GM18907 (cell line): ENCODE measurements around the gene DNAH8.

Experiments used
- ATAC-seq: cut with Tn5 transposase; IDR thresholded peaks from one replicate; pipeline ENCODE4 v1.9.1; 2021; ENCODE audit warnings: mild to moderate bottlenecking, moderate library complexity; ENCODE audit not compliant: unreplicated experiment

The DNAH8 gene

GRCh38 chr6:39047434-39048327, 332.6 kb downstream of the DNAH8 start:
- no peak for ATAC-seq

DNA sequence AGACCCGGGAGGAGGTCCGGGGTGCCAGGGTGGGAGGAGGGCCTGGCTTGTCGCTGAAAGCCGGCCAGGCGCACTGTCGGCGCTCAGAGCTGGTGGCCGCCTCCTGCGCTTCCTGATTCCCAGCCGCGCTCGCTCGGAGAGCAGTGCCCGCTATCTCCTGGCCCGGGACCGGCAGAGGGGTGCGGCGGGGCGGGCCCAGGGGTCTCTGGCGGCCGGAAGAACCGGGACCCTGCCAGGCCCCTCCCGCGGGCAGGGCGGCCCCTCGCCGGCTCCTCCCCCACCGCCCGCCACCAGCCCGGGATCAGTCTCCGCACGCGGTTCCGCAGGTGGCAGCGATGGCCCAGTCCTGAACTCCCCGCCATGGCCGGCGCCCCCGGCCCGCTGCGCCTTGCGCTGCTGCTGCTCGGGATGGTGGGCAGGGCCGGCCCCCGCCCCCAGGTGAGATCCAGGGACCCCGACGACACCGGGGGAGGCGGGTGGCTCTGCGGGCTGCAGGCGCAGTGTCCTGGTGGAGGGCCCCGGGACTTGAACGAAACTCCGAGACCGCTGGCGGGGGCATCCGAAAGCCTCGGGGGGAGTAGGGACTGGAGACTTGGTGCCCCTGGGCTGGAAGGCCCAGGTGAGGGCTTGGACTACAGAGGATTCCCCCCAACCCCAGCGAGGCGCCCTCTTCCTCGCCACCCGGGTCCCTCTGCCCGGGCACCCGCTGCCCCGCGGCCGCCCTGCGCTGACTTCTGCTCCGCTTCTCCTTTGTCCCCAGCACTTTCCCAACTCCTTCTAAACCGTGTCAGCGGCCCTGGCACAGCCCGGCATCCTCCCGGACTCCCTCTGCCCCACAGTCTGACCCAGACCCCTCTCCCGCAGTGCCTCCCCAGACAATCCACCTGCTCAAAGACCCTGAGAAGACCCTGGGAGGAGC, 333.6 kb downstream of the DNAH8 start, which contains the start of gene GLP1R:
Gene GLP1R (plus strand): TSS at position 301 of the 919 bp plus-strand sequence. CDS start 60 bp downstream, at position 361.
- ATAC-seq, result no peak

DNA sequence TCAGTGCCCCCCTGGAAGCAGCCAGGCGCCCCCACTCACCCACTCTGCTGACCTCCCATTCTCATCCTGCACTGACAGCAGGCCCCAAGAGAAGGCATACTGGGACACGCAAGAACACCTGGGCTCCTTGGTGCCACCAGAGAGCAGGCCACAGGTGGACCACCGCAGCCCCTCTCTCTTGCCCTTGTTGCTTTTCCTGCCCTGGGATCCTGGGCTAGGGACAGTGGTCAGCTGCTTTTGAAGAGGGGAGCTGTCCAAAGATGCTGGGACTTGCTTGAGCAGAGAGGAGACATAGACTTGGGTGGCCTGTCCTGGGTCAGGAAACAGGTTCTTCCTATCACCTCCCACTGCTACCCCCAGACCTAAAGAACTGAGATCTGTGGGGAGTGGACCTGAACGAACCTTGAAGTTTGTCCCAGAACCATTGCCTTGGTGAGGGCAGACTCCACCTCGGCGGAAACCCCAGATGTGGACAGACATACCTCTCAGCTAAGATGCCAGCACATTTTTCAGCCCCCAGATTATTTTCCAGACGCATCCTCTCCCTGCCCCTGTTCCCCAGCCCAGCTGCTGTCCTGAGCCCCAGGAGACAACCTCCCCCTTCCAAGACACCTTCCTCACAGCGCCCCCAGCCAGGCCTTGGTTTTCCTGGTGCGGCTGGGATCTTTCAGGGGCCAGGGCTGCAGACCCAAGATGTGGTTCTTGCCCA, 334.6 kb downstream of the DNAH8 start:
- ATAC-seq, result no peak

DNA sequence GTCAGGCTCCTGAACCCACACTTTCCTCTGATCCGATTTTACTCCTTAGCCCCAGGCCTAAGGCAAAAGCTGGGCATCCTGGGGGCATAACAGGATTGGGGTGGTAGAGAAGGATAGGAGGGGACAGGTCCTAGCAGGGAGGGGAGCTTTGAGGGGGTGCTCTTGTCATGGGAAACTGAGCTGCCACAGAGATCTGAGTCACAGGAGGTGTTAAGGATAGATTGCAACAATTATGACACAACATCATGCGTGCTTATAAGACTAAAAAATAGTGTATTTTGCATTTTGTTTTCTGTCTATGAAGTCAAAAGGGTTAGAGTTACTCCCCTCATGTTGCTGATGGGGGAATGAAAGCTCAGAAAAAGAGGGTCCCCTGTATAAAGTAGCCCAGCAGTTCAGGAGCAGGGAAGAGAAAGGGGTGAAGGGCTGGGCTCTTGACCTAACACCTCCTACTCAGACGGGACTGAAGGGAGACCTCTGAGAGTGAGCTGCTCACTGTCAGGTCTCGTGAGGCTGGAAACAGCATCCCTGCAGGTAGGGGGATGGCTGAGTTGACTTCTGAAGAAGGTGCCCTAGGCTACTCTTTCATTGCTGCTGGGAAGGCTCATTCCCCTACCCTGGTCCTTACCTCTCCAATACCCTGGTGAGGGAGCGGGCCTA, 335.5 kb downstream of the DNAH8 start:
- no peak for ATAC-seq

DNA sequence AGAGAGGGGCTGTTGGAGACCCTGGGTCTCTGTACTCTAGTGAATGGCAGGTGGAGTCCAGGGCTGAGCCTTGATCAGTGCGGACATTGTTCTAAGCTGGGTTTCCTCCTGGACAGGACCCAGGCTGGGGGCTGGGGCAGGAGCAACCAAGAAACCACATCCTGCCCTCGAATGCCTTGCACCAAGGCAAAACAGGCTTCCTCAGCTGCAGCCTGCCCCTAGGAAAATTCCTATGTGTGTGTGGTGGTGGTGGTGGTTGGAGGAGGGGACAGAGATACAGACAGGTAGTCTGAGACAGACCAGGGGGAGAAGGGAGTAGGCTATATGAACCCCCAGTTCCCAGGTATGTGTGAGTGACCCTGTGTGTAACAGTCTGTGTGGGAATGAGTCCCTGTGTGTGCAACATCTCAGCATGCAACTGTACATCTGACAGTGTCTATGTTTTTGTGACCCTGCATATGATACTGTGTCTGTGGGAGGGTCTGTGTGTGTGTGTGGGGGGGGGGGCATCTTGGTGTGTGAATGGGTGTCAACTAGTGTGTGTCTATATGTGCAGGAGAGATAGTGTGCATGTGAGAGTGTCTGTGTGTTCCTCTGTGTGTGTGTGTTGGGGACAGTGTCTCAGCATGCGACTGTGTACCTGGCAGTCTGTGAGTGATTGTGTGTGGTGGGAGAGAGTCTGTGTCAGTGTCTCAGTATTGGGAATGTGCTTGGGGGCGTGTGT, 336.4 kb downstream of the DNAH8 start:
- no peak for ATAC-seq

DNA sequence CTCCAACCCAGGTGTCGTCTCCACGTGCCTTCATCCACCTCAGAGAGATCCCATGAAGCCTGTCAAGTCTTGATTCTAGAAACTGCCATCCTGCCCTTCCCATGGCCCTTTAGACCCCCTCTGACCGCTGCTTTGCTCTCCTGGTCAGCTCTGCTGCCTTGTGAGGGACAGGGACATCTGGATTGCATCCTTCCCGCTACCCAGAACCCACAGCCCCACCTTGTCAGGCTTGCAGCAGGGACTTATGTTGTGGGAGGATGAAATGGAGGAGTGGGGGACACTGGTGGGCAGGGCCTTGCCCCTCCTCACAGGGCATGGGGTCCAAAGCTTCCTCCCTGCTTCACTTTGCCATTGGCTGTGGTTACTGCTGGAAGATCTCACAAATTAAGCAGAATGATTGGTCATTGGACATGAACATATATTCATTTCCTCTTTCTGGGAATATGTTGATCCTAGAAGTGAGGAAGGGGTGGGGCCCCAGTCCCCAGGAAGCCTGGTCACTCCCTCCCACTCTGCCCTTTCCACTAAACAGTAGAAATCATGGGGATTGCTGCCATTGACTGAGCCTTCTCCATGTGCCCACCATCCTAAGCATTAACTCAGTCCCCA, 338.0 kb downstream of the DNAH8 start:
- no peak for ATAC-seq

- no peak for ATAC-seq
Observed at GRCh38 chr6:39053854-39054576, 338.9 kb downstream of the DNAH8 start.

DNA sequence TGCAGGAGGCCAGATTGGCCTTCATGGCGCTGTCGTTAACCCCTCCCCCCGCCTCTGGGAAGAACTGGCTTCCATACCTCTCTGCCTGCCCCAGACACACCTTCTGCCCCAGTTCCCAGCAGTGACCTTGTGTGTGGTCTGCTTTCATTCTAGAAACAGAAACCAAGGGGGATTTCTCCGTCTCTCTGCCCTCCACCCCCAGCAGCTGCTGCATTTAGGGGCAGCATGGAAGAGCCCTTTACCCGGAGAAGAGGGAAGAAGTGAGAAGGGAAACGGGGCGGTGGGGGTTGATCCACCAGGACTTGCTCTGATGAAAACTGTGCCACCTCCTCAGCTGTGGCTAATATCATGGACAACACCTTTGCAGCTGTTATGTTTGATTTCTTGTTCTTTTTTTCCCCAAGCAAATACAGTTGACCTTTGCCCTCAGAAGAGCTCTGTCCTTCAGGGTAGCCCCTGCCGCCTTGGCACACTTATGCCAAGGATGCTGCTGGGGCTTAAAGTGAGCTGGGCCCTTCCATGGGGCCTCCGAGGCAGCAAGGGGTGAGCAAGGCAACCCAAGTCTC, 339.5 kb downstream of the DNAH8 start:
- ATAC-seq, result no peak

GRCh38 chr6:39055661-39056060, 340.6 kb downstream of the DNAH8 start:
- ATAC-seq, result no peak

DNA sequence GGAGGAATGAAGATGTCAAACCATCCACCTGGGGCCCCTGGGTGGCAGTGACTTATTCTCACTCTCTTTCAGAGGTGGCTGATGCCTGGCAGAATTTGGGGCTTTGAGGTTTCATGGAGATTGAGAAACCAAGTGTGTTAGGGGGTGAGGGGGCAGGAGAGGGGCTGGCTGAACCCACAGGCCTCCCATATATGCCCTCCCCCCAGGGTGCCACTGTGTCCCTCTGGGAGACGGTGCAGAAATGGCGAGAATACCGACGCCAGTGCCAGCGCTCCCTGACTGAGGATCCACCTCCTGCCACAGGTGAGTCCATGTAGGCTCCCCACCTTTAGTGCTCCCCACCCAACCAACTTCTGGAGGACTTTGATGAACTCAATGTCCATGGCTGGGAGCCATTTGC, 341.1 kb downstream of the DNAH8 start:
- no peak for ATAC-seq

- ATAC-seq, result no peak
Observed at GRCh38 chr6:39056681-39057080, 341.6 kb downstream of the DNAH8 start.

GRCh38 chr6:39057251-39058155, 342.4 kb downstream of the DNAH8 start:
- no peak for ATAC-seq

- ATAC-seq, result no peak
Observed at GRCh38 chr6:39058471-39059147, 343.5 kb downstream of the DNAH8 start.

- no peak for ATAC-seq
Observed at GRCh38 chr6:39059496-39060310, 344.6 kb downstream of the DNAH8 start.

DNA sequence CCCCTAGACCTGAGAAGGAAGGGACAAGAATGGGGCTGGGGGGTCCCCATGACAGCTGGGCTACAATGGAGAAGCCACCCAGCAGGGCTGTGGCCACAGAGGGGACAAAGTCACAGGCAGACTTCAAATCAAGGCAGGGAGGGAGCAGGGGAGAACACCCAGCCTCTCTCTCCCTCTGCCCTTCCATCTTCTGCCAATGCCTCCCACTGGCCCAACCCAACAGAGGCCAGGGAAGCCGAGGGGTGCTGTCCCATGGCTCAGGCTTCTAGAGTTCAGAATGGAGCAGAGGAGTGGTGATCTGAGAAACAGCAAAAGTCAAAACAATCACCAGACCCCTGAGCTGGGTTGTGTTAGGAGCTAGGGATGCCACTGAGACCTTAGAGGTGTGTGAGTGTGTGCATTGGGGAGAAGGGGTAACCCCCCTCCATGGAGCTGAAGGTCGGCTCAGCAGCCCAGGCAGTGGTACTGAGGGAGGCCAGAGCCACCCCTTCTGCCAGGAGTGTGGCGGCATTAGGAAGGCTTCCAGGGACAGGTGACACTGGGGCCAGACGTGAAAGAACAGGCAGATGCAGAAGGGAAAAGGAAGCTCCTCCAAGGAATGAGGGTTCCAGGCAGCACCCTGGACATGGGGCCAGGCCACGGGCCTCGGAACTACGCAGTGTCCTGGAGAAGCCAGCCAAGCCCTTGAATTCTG, 345.5 kb downstream of the DNAH8 start:
- ATAC-seq, result no peak
